Endothelial cell (in vitro differentiated cells): ENCODE results near the gene IFNL4. TPM values are rescaled to one million over a fixed set of nuclear protein-coding genes. Genes with fewer than 3 reads are reported as not detected.
A peak's percentile ranks its signal among the peaks of the same experiment; 100 is the strongest.
"Not testable (repeated sequence)": the region's sequence is repeated elsewhere in the genome, so short reads cannot be mapped to it uniquely, and the experiment has no call there.

ENCODE experiments used
- DNase-seq: peaks from one replicate; pipeline ENCODE4 v3.0.0; 2021; ENCODE audit warnings: low spot score
- H3K27ac Mint-ChIP-seq: one replicate; pipeline ENCODE4 v1.8.0; 2021; ENCODE audit warnings: mixed read lengths, inconsistent platforms; ENCODE audit not compliant: unreplicated experiment
- H3K27me3 Mint-ChIP-seq: one replicate; pipeline ENCODE4 v1.8.0; 2021; ENCODE audit warnings: mild to moderate bottlenecking, moderate library complexity, mixed read lengths, inconsistent platforms; ENCODE audit not compliant: unreplicated experiment
- H3K36me3 Mint-ChIP-seq: one replicate; pipeline ENCODE4 v1.8.0; 2021; ENCODE audit warnings: mild to moderate bottlenecking, low read depth, mixed read lengths, inconsistent platforms; ENCODE audit not compliant: unreplicated experiment
- H3K4me1 Mint-ChIP-seq: one replicate; pipeline ENCODE4 v1.8.0; 2021; ENCODE audit warnings: mild to moderate bottlenecking, mixed read lengths, inconsistent platforms; ENCODE audit not compliant: unreplicated experiment
- H3K4me3 Mint-ChIP-seq: one replicate; pipeline ENCODE4 v1.8.0; 2021; ENCODE audit warnings: mild to moderate bottlenecking, mixed read lengths, inconsistent platforms; ENCODE audit not compliant: unreplicated experiment
- H3K9me3 Mint-ChIP-seq: one replicate; pipeline ENCODE4 v1.8.0; 2021; ENCODE audit warnings: mixed read lengths, inconsistent platforms; ENCODE audit not compliant: unreplicated experiment
- CTCF ChIP-seq: fragments of 200-600 bp; sonication (generic); IDR thresholded peaks from one replicate; pipeline ENCODE4 v1.5.0; 2021; ENCODE audit warnings: antibody characterized with exemption; ENCODE audit not compliant: unreplicated experiment
- total RNA-seq: library from RNA; stranded (reverse); fragmentation: NEBNext Ultra II Directional; extraction: Animal tissue kit (Norgen Biotek cat#: 25700); gene quantifications from one replicate; pipeline ENCODE4 v1.2.1, GENCODE V29; 2021; ENCODE audit not compliant: unreplicated experiment

Gene IFNL4
- total RNA-seq, 1 donor from 2014 or later = not detected

DNA sequence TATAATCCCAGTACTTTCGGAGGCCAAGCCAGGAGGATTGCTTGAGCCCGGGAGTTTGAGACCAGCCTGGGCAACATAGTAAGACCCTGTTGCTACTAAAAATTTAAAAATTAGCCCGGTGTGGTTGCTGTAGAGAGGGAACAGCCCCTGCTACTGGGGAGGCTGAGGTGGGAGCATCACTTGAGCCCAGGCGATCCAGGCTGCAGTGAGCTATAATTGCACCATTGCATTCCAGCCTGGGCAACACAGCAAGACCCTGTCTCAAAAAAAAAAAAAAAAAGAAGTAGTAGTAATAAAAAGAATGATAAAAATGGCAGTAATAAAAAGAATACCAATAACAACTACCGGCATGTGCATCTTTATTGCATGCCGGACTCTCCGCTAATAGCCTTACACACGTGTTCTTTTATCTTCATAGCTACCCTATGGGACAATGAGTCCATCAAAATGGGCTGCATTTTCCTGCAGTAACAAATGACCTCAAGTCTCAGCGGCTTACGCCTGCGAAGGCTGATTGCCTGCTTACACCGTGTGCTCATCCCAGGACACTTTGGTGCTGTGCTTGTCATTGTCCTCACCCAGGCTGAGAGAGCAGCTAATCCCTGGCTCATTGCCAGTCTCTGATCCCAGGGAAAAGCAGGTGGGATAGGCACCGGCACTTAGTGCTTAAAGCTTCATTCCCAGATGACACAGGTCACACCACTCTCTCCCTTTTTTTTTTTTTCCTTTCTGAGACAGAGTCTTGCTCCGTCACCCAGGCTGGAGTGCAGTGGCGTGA is 30.2 kb downstream of the IFNL4 start:
- H3K27me3 Mint-ChIP-seq = peaks cover 11% of the 10 kb centered on the region
- peaks cover 4% of the 10 kb centered on the region for H3K4me1 Mint-ChIP-seq
- no peaks in the 10 kb centered on the region for H3K36me3 Mint-ChIP-seq
- no peak overlapping the region for H3K27ac Mint-ChIP-seq
- DNase-seq = no peak
- H3K4me3 Mint-ChIP-seq = no peak overlapping the region
- H3K9me3 Mint-ChIP-seq = peaks cover 4% of the 10 kb centered on the region
- TF ChIP-seq CTCF = no peak

GRCh38 chr19:39217094-39217493 is 31.6 kb downstream of the IFNL4 start:
- peaks cover 4% of the 10 kb centered on the region for H3K9me3 Mint-ChIP-seq
- peak overlapping the region; percentile 70 for H3K27ac Mint-ChIP-seq
- peaks cover 4% of the 10 kb centered on the region for H3K4me1 Mint-ChIP-seq
- DNase-seq = no peak
- H3K4me3 Mint-ChIP-seq = no peak overlapping the region
- peaks cover 7% of the 10 kb centered on the region for H3K27me3 Mint-ChIP-seq
- TF ChIP-seq CTCF = no peak
- no peaks in the 10 kb centered on the region for H3K36me3 Mint-ChIP-seq

DNA sequence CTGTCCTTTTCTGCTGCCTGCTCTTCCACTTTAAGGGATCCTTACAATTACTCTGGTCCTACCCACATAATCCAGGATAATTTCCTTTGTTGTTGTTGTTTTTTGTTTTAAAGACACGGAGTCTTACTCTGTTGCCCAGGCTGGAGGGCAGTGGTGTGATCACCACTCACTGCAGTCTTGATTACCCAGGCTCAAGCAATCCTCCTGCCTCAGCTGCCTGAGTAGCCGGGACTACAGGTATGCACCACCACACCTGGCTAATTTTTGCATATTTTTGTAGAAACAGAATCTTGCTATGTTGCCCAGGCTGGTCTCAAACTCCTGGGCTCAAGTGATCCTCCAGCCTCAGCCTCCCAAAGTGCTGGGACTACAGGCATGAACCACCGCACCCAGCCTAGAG is 33.3 kb downstream of the IFNL4 start:
- not testable (repeated sequence) for DNase-seq, H3K4me1 Mint-ChIP-seq, H3K27ac Mint-ChIP-seq, H3K36me3 Mint-ChIP-seq, H3K4me3 Mint-ChIP-seq, H3K27me3 Mint-ChIP-seq, H3K9me3 Mint-ChIP-seq

DNA sequence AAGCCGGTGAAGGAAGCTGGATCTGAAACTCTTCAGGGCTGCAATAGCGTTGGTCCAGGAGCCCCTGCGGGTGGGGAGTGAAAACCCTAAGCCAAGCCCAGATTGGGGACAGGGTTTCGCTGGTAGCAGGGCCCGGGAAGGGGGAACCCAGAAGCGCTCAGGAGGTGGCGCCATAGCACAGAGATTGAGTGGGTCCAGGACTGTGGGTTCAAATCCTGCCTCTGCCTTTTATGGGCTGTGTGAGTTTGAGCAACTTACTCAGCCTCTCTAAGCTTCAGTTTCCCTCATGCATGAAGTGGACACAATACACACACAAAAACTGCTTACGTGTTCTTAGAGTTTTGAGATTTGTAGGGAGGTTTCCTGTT is 36.3 kb downstream of the IFNL4 start:
- Mint-ChIP-seq H3K27ac (no peak overlapping the region), H3K4me3 (no peak overlapping the region), H3K27me3 (peaks cover 4% of the 10 kb centered on the region), H3K4me1 (no peaks in the 10 kb centered on the region), H3K9me3 (peaks cover 4% of the 10 kb centered on the region), H3K36me3 (no peaks in the 10 kb centered on the region)
- peak; percentile 40 for DNase-seq
- no peak for TF ChIP-seq CTCF

- no peaks in the 10 kb centered on the region for H3K4me1 Mint-ChIP-seq
- H3K27me3 Mint-ChIP-seq = no peaks in the 10 kb centered on the region
- no peak for TF ChIP-seq CTCF
- no peaks in the 10 kb centered on the region for H3K9me3 Mint-ChIP-seq
- no peak overlapping the region for H3K4me3 Mint-ChIP-seq
- H3K36me3 Mint-ChIP-seq = no peaks in the 10 kb centered on the region
- no peak for DNase-seq
- H3K27ac Mint-ChIP-seq = no peak overlapping the region
Observed at GRCh38 chr19:39211731-39212374, 36.8 kb downstream of the IFNL4 start.
